GM18526 (cell line): ENCODE results near the gene BLM.

Source experiments
- POLR2A ChIP-seq: IDR thresholded peaks from 3 replicates; pipeline ENCODE4 v1.6.1; 2011; ENCODE audit not compliant: insufficient read length; ENCODE audit errors: extremely low read depth

Gene BLM

GRCh38 chr15:90711418-90711824 is 5.7 kb upstream of the BLM start:
- TF ChIP-seq POLR2A, result no peak

GRCh38 chr15:90711842-90712241 is 5.3 kb upstream of the BLM start:
- no peak for TF ChIP-seq POLR2A

- TF ChIP-seq POLR2A, result no peak
Measured at GRCh38 chr15:90713081-90713480, 4.1 kb upstream of the BLM start.

GRCh38 chr15:90716317-90716975 is 700 bp upstream of the BLM start:
- TF ChIP-seq POLR2A, result no peak

- TF ChIP-seq POLR2A, result no peak
Measured at GRCh38 chr15:90718232-90718631, 1.1 kb downstream of the BLM start.

- no peak for TF ChIP-seq POLR2A
Measured at GRCh38 chr15:90720131-90720530, 3.0 kb downstream of the BLM start.

GRCh38 chr15:90729261-90729660 is 12.1 kb downstream of the BLM start:
- no peak for TF ChIP-seq POLR2A

- TF ChIP-seq POLR2A, result no peak
Measured at GRCh38 chr15:90730290-90730689, 13.1 kb downstream of the BLM start.

GRCh38 chr15:90735923-90736322 is 18.8 kb downstream of the BLM start:
- no peak for TF ChIP-seq POLR2A

GRCh38 chr15:90742087-90742486 is 24.9 kb downstream of the BLM start:
- TF ChIP-seq POLR2A, result no peak

GRCh38 chr15:90743407-90743806 is 26.3 kb downstream of the BLM start:
- TF ChIP-seq POLR2A, result no peak

- TF ChIP-seq POLR2A, result no peak
Measured at GRCh38 chr15:90744759-90745402, 27.7 kb downstream of the BLM start.

GRCh38 chr15:90749754-90750153 is 32.6 kb downstream of the BLM start:
- no peak for TF ChIP-seq POLR2A

GRCh38 chr15:90750186-90750585 is 33.0 kb downstream of the BLM start:
- TF ChIP-seq POLR2A, result no peak

GRCh38 chr15:90751300-90751825 is 34.2 kb downstream of the BLM start:
- TF ChIP-seq POLR2A, result no peak

- no peak for TF ChIP-seq POLR2A
Measured at GRCh38 chr15:90756916-90757315, 39.8 kb downstream of the BLM start.

- no peak for TF ChIP-seq POLR2A
Measured at GRCh38 chr15:90757461-90757860, 40.3 kb downstream of the BLM start.
